K562 (cell line): ENCODE results near the gene BCL2L1. TPM values are rescaled to one million over a fixed set of nuclear protein-coding genes. Genes with fewer than 3 reads are reported as not detected.

Source experiments
- BHLHE40 ChIP-seq: IDR thresholded peaks from 2 replicates; pipeline ENCODE4 v1.6.1; 2011; ENCODE audit warnings: low read length, improper control_type of control experiment
- BRD9 ChIP-seq: fragments of 450-650 bp; IDR thresholded peaks from 2 replicates; pipeline ENCODE4 v1.6.1; 2018; ENCODE audit warnings: low read depth; ENCODE audit not compliant: partially characterized antibody
- CTCF ChIP-seq, 3 experiments: IDR thresholded peaks in 2 of 3; conservative IDR thresholded peaks in 1 of 3; 2 replicates each; pipeline ENCODE4 v1.5.1; 2011 to 2012; ENCODE audit warnings: low read length in 3 of 3, mild to moderate bottlenecking in 3 of 3, control low read depth in 2 of 3, improper control_type of control experiment in 1 of 3, inconsistent platforms in 1 of 3, low read depth in 1 of 3, mixed read lengths in 1 of 3, moderate library complexity in 1 of 3; ENCODE audit not compliant: insufficient read depth in 2 of 3
- FOSL1 ChIP-seq: fragments of 200-800 bp; sonication (Bioruptor generic); conservative IDR thresholded peaks from 2 replicates; pipeline ENCODE4 v1.6.1; 2016; ENCODE audit warnings: missing genetic modification characterization, missing compliant biosample characterization
- HMG20A ChIP-seq: fragments of 450-650 bp; formaldehyde crosslinking; conservative IDR thresholded peaks from 2 replicates; pipeline ENCODE4 v1.4.0; 2020; ENCODE audit warnings: mild to moderate bottlenecking, mixed read lengths
- KHSRP ChIP-seq: fragments of 450-650 bp; IDR thresholded peaks from 2 replicates; pipeline ENCODE4 v1.6.1; 2017
- KLF6 ChIP-seq: fragments of 250-450 bp; sonication (Bioruptor Pico); IDR thresholded peaks from 2 replicates; pipeline ENCODE4 v1.4.0; 2020; ENCODE audit warnings: mild to moderate bottlenecking, moderate library complexity, borderline replicate concordance
- MBD2 ChIP-seq: sonication (generic); IDR thresholded peaks from 2 replicates; pipeline ENCODE4 v1.6.1; 2016; ENCODE audit warnings: low read depth, borderline replicate concordance
- NBN ChIP-seq: fragments of 450-650 bp; IDR thresholded peaks from 2 replicates; pipeline ENCODE4 v1.6.1; 2016; ENCODE audit warnings: low read depth, mild to moderate bottlenecking
- NFE2 ChIP-seq: IDR thresholded peaks from 2 replicates; pipeline ENCODE4 v1.6.1; 2014; ENCODE audit warnings: antibody characterized with exemption, low read depth
- POLR2A ChIP-seq: fragments of 450-650 bp; conservative IDR thresholded peaks from 2 replicates; pipeline ENCODE4 v1.6.1; 2016
- RUNX1 ChIP-seq: sonication (generic); IDR thresholded peaks from 2 replicates; pipeline ENCODE4 v1.6.1; 2016; ENCODE audit warnings: antibody characterized with exemption, low read depth
- SMARCA5 ChIP-seq: fragments of 450-650 bp; IDR thresholded peaks from 2 replicates; pipeline ENCODE4 v1.6.1; 2016
- SP2 ChIP-seq: IDR thresholded peaks from 2 replicates; pipeline ENCODE4 v1.6.1; 2011; ENCODE audit warnings: mild to moderate bottlenecking, low read depth, low read length, moderate library complexity; ENCODE audit not compliant: poor library complexity, severe bottlenecking; ENCODE audit errors: extremely low read depth
- TARDBP ChIP-seq: fragments of 450-650 bp; IDR thresholded peaks from 2 replicates; pipeline ENCODE4 v1.6.1; 2016
- THAP7 ChIP-seq: fragments of 250-450 bp; sonication (Bioruptor Pico); IDR thresholded peaks from 2 replicates; pipeline ENCODE4 v1.5.0; 2021
- VEZF1 ChIP-seq: fragments of 200-800 bp; sonication (Bioruptor generic); IDR thresholded peaks from 2 replicates; pipeline ENCODE4 v1.6.1; 2017; ENCODE audit warnings: missing genetic modification characterization, missing compliant biosample characterization
- ZNF551 ChIP-seq: fragments of 250-450 bp; sonication (Bioruptor Pico); IDR thresholded peaks from 2 replicates; pipeline ENCODE4 v1.5.0; 2021; ENCODE audit warnings: mild to moderate bottlenecking, moderate library complexity
- ZNF79 ChIP-seq: fragments of 250-450 bp; sonication (Bioruptor Pico); IDR thresholded peaks from 2 replicates; pipeline ENCODE4 v1.4.0; 2020; ENCODE audit warnings: low read depth, mild to moderate bottlenecking, moderate library complexity
- polyA plus RNA-seq, 8 experiments: library from polyadenylated mRNA; depleted of rRNA in 4 of 8; stranded (reverse) in 5 of 8; unstranded in 3 of 8; fragments of >200 nt; fragmentation: Nextera tagmentation in 2 of 8; fragmentation: Illumina TruSeq in 1 of 8; extraction: Ambion mirVana in 2 of 8; extraction: Trizol in 1 of 8; gene quantifications; 2 replicates each; pipeline versions ENCODE4 v1.2.1 to v1.2.3, GENCODE V29; 2011 to 2014; ENCODE audit warnings: inconsistent platforms in 1 of 8, missing spikeins in 1 of 8
- total RNA-seq, 7 experiments: library from RNA; depleted of rRNA in 6 of 7; stranded (reverse); fragments of >200 nt in 6 of 7; fragmentation: Illumina TruSeq in 2 of 7; extraction: Trizol in 2 of 7; gene quantifications; 2 replicates each; pipeline versions ENCODE4 v1.2.1 to v1.2.3, GENCODE V29; 2011 to 2021; ENCODE audit warnings: low replicate concordance in 1 of 7
- TF ChIP-seq, protein P1 (sequence below): fragments of 450-650 bp; IDR thresholded peaks from 2 replicates; pipeline ENCODE4 v1.6.1; 2016; ENCODE audit warnings: missing biosample characterization, missing genetic modification characterization
- TF ChIP-seq, protein P2 (sequence below), 2 experiments: IDR thresholded peaks in 1 of 2; conservative IDR thresholded peaks in 1 of 2; 2 replicates each; pipeline ENCODE4 v1.6.1; 2016; ENCODE audit warnings: low read depth in 2 of 2, mild to moderate bottlenecking in 1 of 2, missing compliant biosample characterization in 1 of 2, missing genetic modification characterization in 1 of 2, moderate library complexity in 1 of 2

BCL2L1 gene
- total and polyA plus RNA-seq, 9 of the 15 experiments (the other 6 are each of a cell fraction or from before 2014, with no cell fraction given), result 3.3 to 182 (median 120) TPM

DNA sequence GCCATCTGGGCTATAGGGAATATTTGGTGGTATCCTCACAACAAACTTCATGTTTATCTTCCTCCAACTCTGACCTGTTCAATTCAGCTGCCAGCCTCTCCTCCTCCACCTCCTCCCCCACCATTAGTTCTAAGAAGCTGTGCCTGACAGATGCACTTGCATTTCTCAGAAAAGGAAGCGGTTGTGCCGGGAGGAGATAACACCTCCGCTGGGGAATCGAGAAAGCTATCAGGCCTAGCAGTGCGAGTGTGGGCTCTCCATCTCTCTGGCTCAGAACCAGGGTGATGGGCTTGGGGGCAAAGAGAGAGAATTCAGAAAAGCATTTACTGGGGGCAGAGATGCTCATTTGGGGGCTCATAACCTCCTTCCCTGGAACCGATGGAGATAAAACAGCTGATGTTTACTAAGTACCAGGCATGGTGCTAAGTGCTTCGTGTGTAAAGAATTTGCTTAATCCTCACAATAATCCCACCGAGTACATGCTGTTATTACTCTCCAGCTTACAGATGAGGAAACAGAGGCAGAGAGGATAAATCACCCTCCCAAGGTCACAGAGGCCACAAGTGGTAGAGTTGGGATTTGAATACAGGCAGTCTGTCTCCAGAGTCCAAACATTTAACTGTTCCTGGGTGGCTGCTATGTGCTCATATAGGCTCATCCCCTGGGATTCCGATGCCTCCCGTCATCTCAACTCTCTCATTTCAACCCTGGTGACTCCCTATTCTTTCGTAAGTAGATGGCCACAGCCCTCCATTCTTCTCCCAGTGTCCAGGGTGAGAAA, 46.6 kb downstream of the BCL2L1 start (continued):
- TF ChIP-seq THAP7 (CRISPR knock-in tag), result 0 out of 2 replicates have a peak, but pooled peaks have one; percentile 19
- TF ChIP-seq, protein P1, sequence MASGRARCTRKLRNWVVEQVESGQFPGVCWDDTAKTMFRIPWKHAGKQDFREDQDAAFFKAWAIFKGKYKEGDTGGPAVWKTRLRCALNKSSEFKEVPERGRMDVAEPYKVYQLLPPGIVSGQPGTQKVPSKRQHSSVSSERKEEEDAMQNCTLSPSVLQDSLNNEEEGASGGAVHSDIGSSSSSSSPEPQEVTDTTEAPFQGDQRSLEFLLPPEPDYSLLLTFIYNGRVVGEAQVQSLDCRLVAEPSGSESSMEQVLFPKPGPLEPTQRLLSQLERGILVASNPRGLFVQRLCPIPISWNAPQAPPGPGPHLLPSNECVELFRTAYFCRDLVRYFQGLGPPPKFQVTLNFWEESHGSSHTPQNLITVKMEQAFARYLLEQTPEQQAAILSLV (tag), result 0 out of 2 replicates have a peak, but pooled peaks have one; percentile 34
- TF ChIP-seq ZNF79 (CRISPR knock-in tag), result peak; percentile 75
- TF ChIP-seq BRD9, result peak; percentile 64
- peak; percentile 17 for TF ChIP-seq POLR2A
- TF ChIP-seq SMARCA5, result no peak
- peak; percentile 95 for TF ChIP-seq NBN
- TF ChIP-seq KHSRP, result 0 out of 2 replicates have a peak, but pooled peaks have one; percentile 37
- TF ChIP-seq FOSL1 (tag), result peak; percentile 77; the same call in 1 of the 2 replicates
- peak; percentile 96 for TF ChIP-seq RUNX1
- TF ChIP-seq KLF6 (CRISPR knock-in tag), result no peak
- no peak for TF ChIP-seq SP2
- TF ChIP-seq NFE2, result peak; percentile 66
- no peak for TF ChIP-seq CTCF (IDR thresholded peaks at IDR 0.05 in 2 of 3, conservative IDR thresholded peaks at IDR 0.05 in 1 of 3; ENCODE audit: insufficient read depth in 2 of 3, low read depth in 1 of 3, low read length in 3 of 3)
- peak; percentile 80; the same call in 1 of the 2 replicates for TF ChIP-seq TARDBP
- TF ChIP-seq, protein P2, sequence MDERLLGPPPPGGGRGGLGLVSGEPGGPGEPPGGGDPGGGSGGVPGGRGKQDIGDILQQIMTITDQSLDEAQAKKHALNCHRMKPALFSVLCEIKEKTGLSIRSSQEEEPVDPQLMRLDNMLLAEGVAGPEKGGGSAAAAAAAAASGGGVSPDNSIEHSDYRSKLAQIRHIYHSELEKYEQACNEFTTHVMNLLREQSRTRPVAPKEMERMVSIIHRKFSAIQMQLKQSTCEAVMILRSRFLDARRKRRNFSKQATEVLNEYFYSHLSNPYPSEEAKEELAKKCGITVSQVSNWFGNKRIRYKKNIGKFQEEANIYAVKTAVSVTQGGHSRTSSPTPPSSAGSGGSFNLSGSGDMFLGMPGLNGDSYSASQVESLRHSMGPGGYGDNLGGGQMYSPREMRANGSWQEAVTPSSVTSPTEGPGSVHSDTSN (CRISPR knock-in tag; IDR thresholded peaks at IDR 0.05; ENCODE audit: low read depth), result no peak
- TF ChIP-seq, protein P2 (tag; conservative IDR thresholded peaks at IDR 0.05; ENCODE audit: low read depth), result peak; percentile 86
- TF ChIP-seq MBD2, result peak; percentile 92
- no peak for TF ChIP-seq ZNF551 (CRISPR knock-in tag)
- TF ChIP-seq VEZF1, result peak; percentile 84
- no peak for TF ChIP-seq HMG20A (CRISPR knock-in tag)
- peak; percentile 75 for TF ChIP-seq BHLHE40
